ENCODE measurements around the gene PIMREG. TPM values are rescaled to one million over a fixed set of nuclear protein-coding genes. Genes with fewer than 3 reads are reported as not detected.

The PIMREG gene
- total RNA-seq: 0.22 and 24.6 TPM in 2 replicates

GRCh38 chr17:6443692-6444570 is at the start of gene PIMREG:
Gene PIMREG, plus strand, starts transcription at chr17:6444455. Its CDS starts 656 bp downstream, at chr17:6445111.

GRCh38 chr17:6435051-6435450 is 9.2 kb upstream of the PIMREG start, which contains the start of gene AIPL1:
Gene AIPL1, minus strand, starts transcription at chr17:6435121. Its CDS starts 17 bp downstream, at chr17:6435104.

Other genes with a start within 250 kb of the PIMREG start
- gene AIPL1, start 9.3 kb upstream of the PIMREG start, total RNA-seq: not detected in 2 replicates
- gene PITPNM3, start 112.1 kb downstream of the PIMREG start, total RNA-seq: 0.43 and 0.44 TPM in 2 replicates
- gene KIAA0753, start 196.3 kb downstream of the PIMREG start, total RNA-seq: 17.1 and 17.3 TPM in 2 replicates
- gene TXNDC17, start 196.6 kb downstream of the PIMREG start, total RNA-seq: 47.3 and 68.9 TPM in 2 replicates
- 7.2 and 8.4 TPM in 2 replicates for gene MED31, start 207.2 kb downstream of the PIMREG start, total RNA-seq
- gene C17orf100, start 207.3 kb downstream of the PIMREG start, total RNA-seq: 1.1 TPM in 1 of 2 replicates, not detected in the other